ENCODE results near the gene TRIM61.

DNA sequence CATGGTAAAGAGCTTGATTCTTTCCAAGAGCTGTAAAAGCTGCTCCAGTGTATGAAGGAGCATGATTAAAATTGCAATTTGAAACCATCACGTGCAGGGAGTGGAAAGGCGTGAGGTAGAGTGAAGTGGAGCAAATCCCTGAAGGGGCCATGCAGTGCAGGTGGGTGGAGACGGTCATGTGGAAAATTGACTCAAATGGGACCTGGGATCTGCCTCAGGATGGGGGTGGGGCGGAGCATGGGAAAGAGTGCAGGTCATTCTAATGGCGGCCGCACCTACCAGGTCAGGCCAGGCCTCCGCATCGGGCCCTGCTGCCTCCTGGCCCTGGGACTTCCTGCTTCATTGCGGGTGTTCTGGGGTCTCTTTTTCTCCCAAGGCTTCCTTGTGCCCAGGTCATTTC is 29.0 kb upstream of the TRIM61 start:
- TF ChIP-seq, protein P1, sequence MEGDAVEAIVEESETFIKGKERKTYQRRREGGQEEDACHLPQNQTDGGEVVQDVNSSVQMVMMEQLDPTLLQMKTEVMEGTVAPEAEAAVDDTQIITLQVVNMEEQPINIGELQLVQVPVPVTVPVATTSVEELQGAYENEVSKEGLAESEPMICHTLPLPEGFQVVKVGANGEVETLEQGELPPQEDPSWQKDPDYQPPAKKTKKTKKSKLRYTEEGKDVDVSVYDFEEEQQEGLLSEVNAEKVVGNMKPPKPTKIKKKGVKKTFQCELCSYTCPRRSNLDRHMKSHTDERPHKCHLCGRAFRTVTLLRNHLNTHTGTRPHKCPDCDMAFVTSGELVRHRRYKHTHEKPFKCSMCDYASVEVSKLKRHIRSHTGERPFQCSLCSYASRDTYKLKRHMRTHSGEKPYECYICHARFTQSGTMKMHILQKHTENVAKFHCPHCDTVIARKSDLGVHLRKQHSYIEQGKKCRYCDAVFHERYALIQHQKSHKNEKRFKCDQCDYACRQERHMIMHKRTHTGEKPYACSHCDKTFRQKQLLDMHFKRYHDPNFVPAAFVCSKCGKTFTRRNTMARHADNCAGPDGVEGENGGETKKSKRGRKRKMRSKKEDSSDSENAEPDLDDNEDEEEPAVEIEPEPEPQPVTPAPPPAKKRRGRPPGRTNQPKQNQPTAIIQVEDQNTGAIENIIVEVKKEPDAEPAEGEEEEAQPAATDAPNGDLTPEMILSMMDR (conservative IDR thresholded peaks at IDR 0.05; ENCODE audit: low read depth, low read length) = no peak
- TF ChIP-seq CEBPB (IDR thresholded peaks at IDR 0.05; ENCODE audit: low read depth, low read length) (no peak), POLR2A (IDR thresholded peaks at IDR 0.05; ENCODE audit: low read depth, low read length) (no peak), RFX5 (IDR thresholded peaks at IDR 0.05; ENCODE audit: low read depth, low read length) (no peak)

Data from IMR-90 (cell line).